Osteocyte (in vitro differentiated cells): ENCODE results near the gene ECM2. TPM values are rescaled to one million over a fixed set of nuclear protein-coding genes. Genes with fewer than 3 reads are reported as not detected.

ENCODE experiments used
- DNase-seq: peaks from one replicate; pipeline ENCODE4 v3.0.0; 2021; ENCODE audit warnings: mixed read lengths; ENCODE audit not compliant: unreplicated experiment; ENCODE audit errors: extremely low spot score
- H3K27ac Mint-ChIP-seq: one replicate; pipeline ENCODE4 v1.8.0; 2021; ENCODE audit warnings: mild to moderate bottlenecking, mixed read lengths; ENCODE audit not compliant: unreplicated experiment
- H3K27me3 Mint-ChIP-seq: one replicate; pipeline ENCODE4 v1.8.0; 2021; ENCODE audit warnings: mixed read lengths; ENCODE audit not compliant: unreplicated experiment
- H3K36me3 Mint-ChIP-seq: one replicate; pipeline ENCODE4 v1.8.0; 2021; ENCODE audit warnings: mixed read lengths; ENCODE audit not compliant: unreplicated experiment
- H3K4me1 Mint-ChIP-seq: one replicate; pipeline ENCODE4 v1.8.0; 2021; ENCODE audit warnings: mixed read lengths; ENCODE audit not compliant: unreplicated experiment
- H3K4me3 Mint-ChIP-seq: one replicate; pipeline ENCODE4 v1.8.0; 2021; ENCODE audit warnings: mild to moderate bottlenecking, moderate library complexity, mixed read lengths; ENCODE audit not compliant: unreplicated experiment
- H3K9me3 Mint-ChIP-seq: one replicate; pipeline ENCODE4 v1.8.0; 2021; ENCODE audit warnings: mixed read lengths; ENCODE audit not compliant: unreplicated experiment
- total RNA-seq: library from RNA; stranded (reverse); gene quantifications from 2 replicates; pipeline ENCODE4 v1.2.1, GENCODE V29; 2021
- TF ChIP-seq, protein P1 (sequence below): fragments of 200-600 bp; sonication (generic); IDR thresholded peaks from 2 replicates; pipeline ENCODE4 v1.5.0; 2021; ENCODE audit warnings: antibody characterized with exemption, mild to moderate bottlenecking, moderate library complexity

ECM2 gene
- total RNA-seq, 1 donor from 2014 or later, result 53.3 TPM

DNA sequence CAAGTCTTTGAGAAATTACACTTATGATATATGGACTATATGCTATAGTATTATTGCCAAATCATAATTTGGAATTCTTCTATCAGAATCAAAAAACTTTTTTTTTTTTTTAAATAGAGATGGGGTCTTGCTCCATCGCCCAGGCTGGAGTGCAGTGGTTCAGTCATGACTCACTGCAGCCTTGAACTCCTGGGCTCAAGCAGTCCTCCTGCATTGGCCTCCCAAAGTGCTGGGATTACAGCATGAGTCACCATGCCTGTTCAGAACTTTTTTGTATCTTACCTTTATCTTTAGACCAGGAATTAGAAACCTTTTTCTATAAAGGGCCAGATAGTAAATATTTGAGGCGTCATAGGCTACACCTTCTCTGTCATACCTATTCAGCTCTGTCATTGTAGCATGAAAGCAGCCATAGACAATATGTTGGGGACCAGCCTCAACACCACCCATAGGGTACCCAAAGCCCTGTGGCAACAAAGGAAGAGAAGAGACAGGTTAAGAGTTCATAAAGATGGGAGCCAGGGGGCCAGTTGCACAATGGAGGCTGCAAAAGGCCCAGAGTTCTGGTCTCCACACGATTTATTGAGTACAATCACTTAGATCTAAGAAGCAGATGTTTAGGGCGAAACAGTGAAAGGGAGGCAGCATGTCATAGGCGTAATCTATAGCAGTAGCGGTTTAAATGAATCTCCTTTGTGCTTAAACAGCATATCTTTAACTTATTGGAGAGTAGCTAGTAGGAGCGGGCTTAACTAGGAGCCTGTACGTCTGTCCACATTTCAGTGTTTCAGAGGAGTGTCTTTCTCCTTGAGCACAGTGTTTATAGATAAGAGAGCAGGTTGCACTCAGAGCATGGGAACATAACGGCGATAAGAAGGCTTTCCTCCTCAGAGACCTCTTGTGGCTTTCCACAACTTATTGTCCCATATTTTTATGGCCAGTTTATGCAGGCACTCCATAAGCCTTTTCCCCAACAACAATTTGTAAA lies 12.5 kb downstream of the ECM2 start:
- no peaks in the 10 kb centered on the region for H3K27me3 Mint-ChIP-seq
- peaks cover 23% of the 10 kb centered on the region for H3K36me3 Mint-ChIP-seq
- no peak overlapping the region for H3K4me3 Mint-ChIP-seq
- H3K4me1 Mint-ChIP-seq, result peaks cover 4% of the 10 kb centered on the region
- no peaks in the 10 kb centered on the region for H3K9me3 Mint-ChIP-seq
- H3K27ac Mint-ChIP-seq, result no peak overlapping the region
- DNase-seq, result no peak
- TF ChIP-seq, protein P1, sequence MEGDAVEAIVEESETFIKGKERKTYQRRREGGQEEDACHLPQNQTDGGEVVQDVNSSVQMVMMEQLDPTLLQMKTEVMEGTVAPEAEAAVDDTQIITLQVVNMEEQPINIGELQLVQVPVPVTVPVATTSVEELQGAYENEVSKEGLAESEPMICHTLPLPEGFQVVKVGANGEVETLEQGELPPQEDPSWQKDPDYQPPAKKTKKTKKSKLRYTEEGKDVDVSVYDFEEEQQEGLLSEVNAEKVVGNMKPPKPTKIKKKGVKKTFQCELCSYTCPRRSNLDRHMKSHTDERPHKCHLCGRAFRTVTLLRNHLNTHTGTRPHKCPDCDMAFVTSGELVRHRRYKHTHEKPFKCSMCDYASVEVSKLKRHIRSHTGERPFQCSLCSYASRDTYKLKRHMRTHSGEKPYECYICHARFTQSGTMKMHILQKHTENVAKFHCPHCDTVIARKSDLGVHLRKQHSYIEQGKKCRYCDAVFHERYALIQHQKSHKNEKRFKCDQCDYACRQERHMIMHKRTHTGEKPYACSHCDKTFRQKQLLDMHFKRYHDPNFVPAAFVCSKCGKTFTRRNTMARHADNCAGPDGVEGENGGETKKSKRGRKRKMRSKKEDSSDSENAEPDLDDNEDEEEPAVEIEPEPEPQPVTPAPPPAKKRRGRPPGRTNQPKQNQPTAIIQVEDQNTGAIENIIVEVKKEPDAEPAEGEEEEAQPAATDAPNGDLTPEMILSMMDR, result no peak

DNA sequence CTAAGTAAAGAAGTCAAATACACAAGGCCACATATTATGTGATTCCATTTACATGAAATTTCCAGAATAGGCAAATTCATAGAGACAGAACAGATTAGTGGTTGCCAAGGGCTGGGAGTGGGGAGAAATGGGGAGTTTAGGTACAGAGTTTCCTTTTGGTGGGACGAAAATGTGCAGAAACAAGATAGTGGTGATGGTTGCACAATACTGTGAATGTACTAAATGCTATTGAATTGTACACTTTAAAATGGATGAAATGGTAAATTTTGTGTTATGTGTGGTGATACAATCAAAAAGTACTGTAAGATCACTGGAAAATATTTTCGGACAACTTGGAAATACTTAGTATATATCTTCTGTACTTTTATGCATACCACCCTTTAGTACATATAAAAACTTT lies 15.0 kb downstream of the ECM2 start:
- TF ChIP-seq, protein P1, result no peak
- Mint-ChIP-seq H3K4me3 (no peak overlapping the region), H3K27ac (no peak overlapping the region), H3K9me3 (no peaks in the 10 kb centered on the region), H3K4me1 (peaks cover 9% of the 10 kb centered on the region), H3K27me3 (no peaks in the 10 kb centered on the region), H3K36me3 (peaks cover 30% of the 10 kb centered on the region)
- no peak for DNase-seq

DNA sequence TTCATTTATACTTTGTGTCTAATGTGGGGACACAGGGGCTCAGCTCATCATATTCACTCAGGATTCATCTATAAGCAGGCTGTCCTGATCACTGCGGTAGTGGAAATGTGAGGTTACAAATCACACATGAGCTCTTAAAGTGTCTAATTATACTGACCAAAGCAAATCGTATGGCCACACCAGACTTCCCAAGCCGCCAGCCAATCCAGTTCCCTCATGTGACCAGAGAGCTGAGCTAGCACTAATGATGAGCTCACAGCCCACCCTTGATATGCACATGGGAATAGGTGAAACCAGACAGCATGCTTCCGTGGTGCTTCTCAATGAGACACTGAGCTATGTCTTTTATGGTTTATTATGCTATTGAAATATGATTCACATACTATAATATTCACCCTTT lies 17.6 kb downstream of the ECM2 start:
- no peak overlapping the region for H3K27ac Mint-ChIP-seq
- H3K9me3 Mint-ChIP-seq, result no peaks in the 10 kb centered on the region
- H3K27me3 Mint-ChIP-seq, result no peaks in the 10 kb centered on the region
- H3K4me1 Mint-ChIP-seq, result peaks cover 17% of the 10 kb centered on the region
- no peak for DNase-seq
- peaks cover 35% of the 10 kb centered on the region for H3K36me3 Mint-ChIP-seq
- H3K4me3 Mint-ChIP-seq, result no peak overlapping the region
- TF ChIP-seq, protein P1, result no peak

DNA sequence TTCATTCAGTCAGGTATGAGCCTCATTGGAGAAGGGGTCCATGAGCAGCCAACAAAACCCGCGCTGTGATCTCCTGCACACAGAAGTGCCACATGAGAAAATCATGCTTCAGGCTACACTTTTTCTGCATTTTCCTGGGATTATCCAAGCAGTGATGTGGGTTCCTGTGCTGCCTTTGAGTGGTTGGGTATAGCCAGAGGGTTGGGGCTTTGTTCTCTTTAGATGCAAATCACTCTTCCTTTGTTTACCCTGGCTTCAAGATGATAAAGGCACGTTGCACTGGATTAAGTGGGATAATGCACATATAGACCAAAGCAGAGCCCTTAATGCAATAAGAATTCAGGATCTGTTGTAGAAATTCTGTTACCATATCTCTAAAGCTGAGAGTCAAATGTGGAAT lies 18.7 kb downstream of the ECM2 start:
- H3K4me1 Mint-ChIP-seq, result peaks cover 28% of the 10 kb centered on the region
- TF ChIP-seq, protein P1, result no peak
- no peak overlapping the region for H3K27ac Mint-ChIP-seq
- no peaks in the 10 kb centered on the region for H3K9me3 Mint-ChIP-seq
- H3K4me3 Mint-ChIP-seq, result no peak overlapping the region
- H3K27me3 Mint-ChIP-seq, result no peaks in the 10 kb centered on the region
- DNase-seq, result no peak
- peaks cover 31% of the 10 kb centered on the region for H3K36me3 Mint-ChIP-seq

DNA sequence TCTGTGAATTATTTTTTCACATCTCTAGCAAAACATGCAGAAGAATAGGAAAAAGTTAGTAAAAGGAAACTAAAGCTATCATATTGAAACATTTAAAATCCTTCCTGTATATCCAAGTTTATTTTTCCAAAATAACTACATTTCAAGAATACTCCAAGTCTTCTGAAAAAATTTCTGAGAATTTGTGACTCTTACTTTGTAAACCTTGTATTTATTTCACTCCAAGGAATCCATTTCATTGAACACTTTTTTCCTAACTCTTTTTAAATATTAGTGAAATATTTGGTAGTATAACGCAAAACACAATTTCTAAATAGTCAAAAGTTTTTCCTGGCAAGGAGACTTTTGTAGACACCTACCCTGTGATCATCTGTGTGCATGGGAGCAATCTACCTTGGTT lies 19.3 kb downstream of the ECM2 start:
- Mint-ChIP-seq H3K27me3 (no peaks in the 10 kb centered on the region), H3K9me3 (no peaks in the 10 kb centered on the region), H3K4me1 (peaks cover 33% of the 10 kb centered on the region), H3K27ac (no peak overlapping the region), H3K36me3 (peaks cover 33% of the 10 kb centered on the region), H3K4me3 (no peak overlapping the region)
- TF ChIP-seq, protein P1, result no peak
- no peak for DNase-seq
